Liver (tissue), 3 donors: ENCODE results near the gene GRPEL2.

Experiments used
- CTCF ChIP-seq: fragments of 150-350 bp; IDR thresholded peaks from 2 replicates; pipeline ENCODE4 v1.5.1; 2017; ENCODE audit warnings: improper control_type of control experiment, low read depth, low read length; ENCODE audit not compliant: missing input control
- EGR1 ChIP-seq, 2 donors: IDR thresholded peaks; 2 replicates each; pipeline ENCODE4 v1.6.1; 2016 to 2018; ENCODE audit warnings: antibody characterized with exemption in 2 of 2, low read depth in 2 of 2
- FOXA1 ChIP-seq: IDR thresholded peaks from 2 replicates; pipeline ENCODE4 v1.6.1; 2016; ENCODE audit warnings: antibody characterized with exemption
- FOXA2 ChIP-seq: IDR thresholded peaks from 2 replicates; pipeline ENCODE4 v1.6.1; 2016; ENCODE audit warnings: antibody characterized with exemption
- GABPA ChIP-seq, 2 donors: IDR thresholded peaks in 1 of 2; conservative IDR thresholded peaks in 1 of 2; 2 replicates each; pipeline ENCODE4 v1.6.1; 2016; ENCODE audit warnings: antibody characterized with exemption in 2 of 2, mild to moderate bottlenecking in 1 of 2, moderate library complexity in 1 of 2
- HNF4G ChIP-seq: IDR thresholded peaks from 2 replicates; pipeline ENCODE4 v1.6.1; 2016; ENCODE audit warnings: antibody characterized with exemption
- JUND ChIP-seq, 2 donors: IDR thresholded peaks; 2 replicates each; pipeline ENCODE4 v1.6.1; 2016; ENCODE audit warnings: antibody characterized with exemption in 2 of 2
- MAX ChIP-seq: IDR thresholded peaks from 2 replicates; pipeline ENCODE4 v1.6.1; 2016; ENCODE audit warnings: antibody characterized with exemption
- NR2F2 ChIP-seq: IDR thresholded peaks from 2 replicates; pipeline ENCODE4 v1.6.1; 2016; ENCODE audit warnings: antibody characterized with exemption
- REST ChIP-seq: IDR thresholded peaks from 2 replicates; pipeline ENCODE4 v1.6.1; 2016; ENCODE audit warnings: antibody characterized with exemption, mild to moderate bottlenecking
- donor health status: healthy.
- donor health status: healthy.

- TF ChIP-seq CTCF (no peak), REST (no peak), FOXA2 (no peak), HNF4G (no peak), EGR1 (IDR thresholded peaks at IDR 0.05; ENCODE audit: low read depth in 2 of 2) (no peak), FOXA1 (no peak), GABPA (IDR thresholded peaks at IDR 0.05 in 1 of 2, conservative IDR thresholded peaks at IDR 0.05 in 1 of 2) (no peak), MAX (no peak), NR2F2 (no peak), JUND (IDR thresholded peaks at IDR 0.05) (no peak)
Measured at GRCh38 chr5:149325166-149325735, 20.0 kb upstream of the GRPEL2 start.
